GM12873 (cell line): Measurements from ENCODE around the gene NPC1L1.

ENCODE experiments used
- TF ChIP-seq, protein P1 (sequence below): IDR thresholded peaks from 2 replicates; pipeline ENCODE4 v1.5.1; 2012; ENCODE audit warnings: low read depth, mild to moderate bottlenecking, moderate library complexity, low read length, control low read depth; ENCODE audit not compliant: insufficient read depth; ENCODE audit errors: missing control alignments

NPC1L1 gene

DNA sequence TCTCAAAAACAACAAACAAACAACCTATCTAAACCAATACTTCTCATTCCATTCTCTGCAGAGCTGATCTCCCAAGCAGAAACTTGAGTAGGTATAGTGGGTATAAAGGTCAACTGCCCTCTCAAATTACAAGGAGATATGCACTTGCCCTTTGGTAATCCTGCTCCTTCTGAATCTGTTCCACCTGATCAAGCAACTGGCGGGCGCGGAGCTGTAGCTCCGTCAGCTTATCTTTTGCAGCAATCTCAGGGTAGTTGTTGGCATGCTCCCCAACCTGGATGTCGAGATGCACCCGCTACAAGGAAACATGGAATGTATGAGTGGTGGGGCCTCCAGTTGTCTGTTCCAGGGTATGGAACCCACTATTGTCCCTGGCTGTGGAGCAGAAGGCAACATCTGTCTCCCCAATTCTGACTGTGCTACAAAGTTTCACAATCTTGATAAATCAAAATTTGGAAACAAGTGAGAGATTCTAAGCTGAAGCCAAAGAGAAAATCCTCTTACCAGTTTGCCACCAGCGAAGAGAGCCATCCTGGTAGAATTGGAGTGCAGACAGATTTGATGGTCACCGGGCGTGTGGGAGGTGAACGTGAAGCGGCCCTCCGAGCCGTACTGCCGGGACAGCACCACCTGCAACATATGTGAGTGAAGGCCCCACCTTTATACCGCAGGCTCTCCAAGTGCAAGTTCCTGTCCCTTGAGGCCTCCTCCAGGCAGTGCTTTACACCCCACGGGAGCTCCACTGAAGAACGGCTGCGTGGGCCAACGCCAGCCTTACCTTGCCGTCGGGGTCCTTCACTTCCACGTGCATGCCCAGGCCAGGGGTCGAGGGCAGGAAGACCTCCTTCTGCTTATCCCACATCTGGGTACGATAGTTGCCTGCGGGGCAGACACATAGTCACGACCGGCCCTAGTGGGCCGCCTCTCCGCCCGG lies 40.1 kb upstream of the NPC1L1 start:
- TF ChIP-seq, protein P1, sequence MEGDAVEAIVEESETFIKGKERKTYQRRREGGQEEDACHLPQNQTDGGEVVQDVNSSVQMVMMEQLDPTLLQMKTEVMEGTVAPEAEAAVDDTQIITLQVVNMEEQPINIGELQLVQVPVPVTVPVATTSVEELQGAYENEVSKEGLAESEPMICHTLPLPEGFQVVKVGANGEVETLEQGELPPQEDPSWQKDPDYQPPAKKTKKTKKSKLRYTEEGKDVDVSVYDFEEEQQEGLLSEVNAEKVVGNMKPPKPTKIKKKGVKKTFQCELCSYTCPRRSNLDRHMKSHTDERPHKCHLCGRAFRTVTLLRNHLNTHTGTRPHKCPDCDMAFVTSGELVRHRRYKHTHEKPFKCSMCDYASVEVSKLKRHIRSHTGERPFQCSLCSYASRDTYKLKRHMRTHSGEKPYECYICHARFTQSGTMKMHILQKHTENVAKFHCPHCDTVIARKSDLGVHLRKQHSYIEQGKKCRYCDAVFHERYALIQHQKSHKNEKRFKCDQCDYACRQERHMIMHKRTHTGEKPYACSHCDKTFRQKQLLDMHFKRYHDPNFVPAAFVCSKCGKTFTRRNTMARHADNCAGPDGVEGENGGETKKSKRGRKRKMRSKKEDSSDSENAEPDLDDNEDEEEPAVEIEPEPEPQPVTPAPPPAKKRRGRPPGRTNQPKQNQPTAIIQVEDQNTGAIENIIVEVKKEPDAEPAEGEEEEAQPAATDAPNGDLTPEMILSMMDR: no peak

DNA sequence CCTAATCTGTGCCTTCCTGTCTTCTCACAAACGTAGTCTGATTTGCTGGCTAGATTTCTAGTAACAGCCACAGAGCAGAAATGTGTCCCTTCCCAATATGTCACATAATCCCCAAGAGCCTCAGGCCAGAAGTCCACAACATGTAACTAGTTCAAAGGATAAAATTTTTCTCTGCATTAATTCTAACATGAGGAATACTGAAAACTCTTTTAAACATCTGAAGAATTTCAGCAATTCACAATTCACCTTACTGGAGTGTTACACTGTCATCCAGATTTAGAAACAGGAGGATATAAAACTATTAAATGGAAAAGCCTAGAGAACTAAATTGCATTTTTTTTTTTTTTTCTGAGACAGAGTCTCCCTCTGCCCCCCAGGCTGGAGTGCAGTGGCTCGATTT lies 35.1 kb upstream of the NPC1L1 start:
- TF ChIP-seq, protein P1: no peak

DNA sequence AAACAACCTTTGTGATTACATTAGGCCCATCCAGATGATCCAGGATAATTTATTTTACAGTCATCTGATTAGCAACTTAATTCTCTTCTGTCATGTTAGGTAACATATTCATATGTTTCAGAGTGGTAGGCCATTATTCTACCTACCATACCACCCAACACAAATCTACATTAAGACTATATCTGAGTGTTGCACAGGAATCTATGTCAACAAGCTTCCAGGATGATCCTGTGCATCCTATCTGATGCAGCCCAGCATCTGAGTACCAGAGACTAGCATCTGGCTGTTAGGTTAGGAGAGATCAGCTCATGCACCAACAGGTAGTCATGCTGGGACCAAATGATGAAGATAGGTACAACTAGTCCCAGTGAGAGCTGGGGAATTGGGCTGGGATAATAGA lies 33.9 kb upstream of the NPC1L1 start:
- TF ChIP-seq, protein P1: no peak

GRCh38 chr7:44574287-44574872 lies 33.2 kb upstream of the NPC1L1 start:
- TF ChIP-seq, protein P1: no peak

GRCh38 chr7:44573464-44574286 lies 32.5 kb upstream of the NPC1L1 start, which contains the start of gene DDX56:
TSS of gene DDX56 (minus strand) at chr7:44573908. CDS start at chr7:44573895, 13 bp downstream.
- TF ChIP-seq, protein P1: no peak

DNA sequence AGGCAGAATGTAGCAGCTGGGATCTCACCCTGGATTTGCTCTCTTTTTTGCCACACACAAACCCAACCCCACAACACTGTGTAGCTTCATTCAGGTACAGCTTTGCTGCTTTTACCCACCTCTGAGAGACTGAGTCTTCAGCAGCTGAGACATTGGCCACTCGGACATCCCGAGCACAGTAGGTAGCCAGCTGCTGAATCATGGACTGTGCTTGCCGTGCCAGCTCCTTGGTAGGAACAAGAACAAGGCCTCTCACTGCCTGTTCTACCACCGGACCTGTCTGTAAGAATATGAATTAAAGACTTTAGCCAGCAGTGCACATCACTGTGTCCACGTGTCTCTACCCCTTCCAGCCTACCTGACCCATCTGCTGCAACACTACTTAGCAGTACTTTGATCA lies 31.6 kb upstream of the NPC1L1 start:
- TF ChIP-seq, protein P1: no peak
